Fibroblast of villous mesenchyme (primary cell): ENCODE data around the gene TPPP3. TPM values are rescaled to one million over a fixed set of nuclear protein-coding genes. Genes with fewer than 3 reads are reported as not detected.
"Not testable (repeated sequence)": the region's sequence is repeated elsewhere in the genome, so short reads cannot be mapped to it uniquely, and the experiment has no call there.

Experiments
- DNase-seq: peaks from one replicate; pipeline ENCODE4 v3.0.0-alpha.2; 2010; ENCODE audit warnings: low read depth
- H3K4me3 ChIP-seq: 2 replicates; pipeline ENCODE4 v1.5.1; 2011; ENCODE audit warnings: low read depth, mild to moderate bottlenecking, low read length
- CTCF ChIP-seq: IDR thresholded peaks from 2 replicates; pipeline ENCODE4 v1.5.1; 2012; ENCODE audit warnings: low read depth, mild to moderate bottlenecking, low read length; ENCODE audit not compliant: insufficient read depth
- total RNA-seq: library from RNA; depleted of rRNA; stranded (reverse); fragments of >200 nt; gene quantifications from 2 replicates; pipeline ENCODE4 v1.2.3, GENCODE V29; 2012

TPPP3 gene
- total RNA-seq, 1 donor = 0.86 TPM

- no peak for TF ChIP-seq CTCF
- no peak overlapping the region for H3K4me3 ChIP-seq
- no peak for DNase-seq
These were observed 26.6 kb upstream of the TPPP3 start for GRCh38 chr16:67419931-67420330.

- DNase-seq = no peak
- H3K4me3 ChIP-seq = no peak overlapping the region
- TF ChIP-seq CTCF = no peak
These were observed 26.2 kb upstream of the TPPP3 start for GRCh38 chr16:67419502-67419901.

- no peak for DNase-seq
- H3K4me3 ChIP-seq = no peak overlapping the region
- TF ChIP-seq CTCF = no peak
These were observed 24.2 kb upstream of the TPPP3 start for GRCh38 chr16:67417333-67418061.

- peak; percentile 20 for TF ChIP-seq CTCF
- peak; percentile 62 for DNase-seq
- H3K4me3 ChIP-seq = peak within 1 kb of the TSS; percentile 78
These were observed 22.8 kb upstream of the TPPP3 start, which contains the start of gene ZDHHC1 for GRCh38 chr16:67415872-67416793. ZDHHC1 (minus strand) TSS chr16:67416477; CDS start chr16:67407775, 8,702 bp downstream.

- DNase-seq = not testable (repeated sequence)
- H3K4me3 ChIP-seq = peak overlapping the region; percentile 78
These were observed 22.1 kb upstream of the TPPP3 start for GRCh38 chr16:67415421-67415820.

- peak; percentile 49 for DNase-seq
- TF ChIP-seq CTCF = no peak
These were observed 20.9 kb upstream of the TPPP3 start for GRCh38 chr16:67413978-67414911.

More at GRCh38 chr16:67413978-67414911, 20.9 kb upstream of the TPPP3 start:
- H3K4me3 ChIP-seq = no peak overlapping the region
